Hepatocyte (in vitro differentiated cells): ENCODE measurements around the gene CRISPLD2.

Experiments
- EZH2 ChIP-seq: fragments of 200-600 bp; sonication (generic); IDR thresholded peaks from 2 replicates; pipeline ENCODE4 v1.6.1; 2016; ENCODE audit warnings: antibody characterized with exemption, mild to moderate bottlenecking, borderline replicate concordance
- TF ChIP-seq, protein P1 (sequence below): fragments of 200-600 bp; sonication (generic); IDR thresholded peaks from 2 replicates; pipeline ENCODE4 v1.5.1; 2016; ENCODE audit warnings: antibody characterized with exemption, mild to moderate bottlenecking; ENCODE audit not compliant: poor library complexity

DNA sequence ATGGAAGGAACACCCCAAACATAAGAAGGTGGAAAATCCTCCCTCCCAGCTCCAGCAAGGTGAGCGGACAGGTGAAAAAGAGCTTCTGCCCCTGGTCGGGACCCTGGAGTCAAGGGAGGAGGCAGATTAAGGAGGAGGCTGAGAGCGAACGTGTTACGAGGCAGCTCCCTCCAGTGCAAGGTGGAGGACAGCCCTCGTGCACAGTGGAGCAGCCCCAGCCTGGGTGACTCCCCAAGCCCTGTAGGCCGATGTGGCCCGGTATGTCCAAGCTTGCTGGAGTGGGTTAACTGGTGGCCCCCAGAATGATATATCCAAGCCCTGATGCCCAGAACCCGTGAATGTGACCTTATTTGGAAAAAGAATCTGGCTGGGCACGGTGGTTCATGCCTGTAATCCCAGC is 15.5 kb upstream of the CRISPLD2 start:
- TF ChIP-seq, protein P1, sequence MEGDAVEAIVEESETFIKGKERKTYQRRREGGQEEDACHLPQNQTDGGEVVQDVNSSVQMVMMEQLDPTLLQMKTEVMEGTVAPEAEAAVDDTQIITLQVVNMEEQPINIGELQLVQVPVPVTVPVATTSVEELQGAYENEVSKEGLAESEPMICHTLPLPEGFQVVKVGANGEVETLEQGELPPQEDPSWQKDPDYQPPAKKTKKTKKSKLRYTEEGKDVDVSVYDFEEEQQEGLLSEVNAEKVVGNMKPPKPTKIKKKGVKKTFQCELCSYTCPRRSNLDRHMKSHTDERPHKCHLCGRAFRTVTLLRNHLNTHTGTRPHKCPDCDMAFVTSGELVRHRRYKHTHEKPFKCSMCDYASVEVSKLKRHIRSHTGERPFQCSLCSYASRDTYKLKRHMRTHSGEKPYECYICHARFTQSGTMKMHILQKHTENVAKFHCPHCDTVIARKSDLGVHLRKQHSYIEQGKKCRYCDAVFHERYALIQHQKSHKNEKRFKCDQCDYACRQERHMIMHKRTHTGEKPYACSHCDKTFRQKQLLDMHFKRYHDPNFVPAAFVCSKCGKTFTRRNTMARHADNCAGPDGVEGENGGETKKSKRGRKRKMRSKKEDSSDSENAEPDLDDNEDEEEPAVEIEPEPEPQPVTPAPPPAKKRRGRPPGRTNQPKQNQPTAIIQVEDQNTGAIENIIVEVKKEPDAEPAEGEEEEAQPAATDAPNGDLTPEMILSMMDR: no peak
- no peak for TF ChIP-seq EZH2
